Testis (tissue), 3 donors: ENCODE results near the gene CPXM2. TPM values are rescaled to one million over a fixed set of nuclear protein-coding genes. Genes with fewer than 3 reads are reported as not detected.

Source experiments
- DNase-seq: peaks from one replicate; pipeline ENCODE4 v3.0.0-alpha.2; 2019
- H3K27ac ChIP-seq, 2 donors: fragments of 200-600 bp; sonication (generic); one replicate each; pipeline ENCODE4 v1.5.1; 2019
- H3K27me3 ChIP-seq: fragments of 200-600 bp; sonication (generic); one replicate; pipeline ENCODE4 v1.5.1; 2019
- H3K36me3 ChIP-seq: fragments of 200-600 bp; sonication (generic); one replicate; pipeline ENCODE4 v1.5.1; 2017; ENCODE audit warnings: low read depth; ENCODE audit errors: missing control alignments
- H3K4me1 ChIP-seq: fragments of 200-600 bp; sonication (generic); one replicate; pipeline ENCODE4 v1.5.1; 2019
- H3K4me3 ChIP-seq, 2 donors: fragments of 200-600 bp; sonication (generic); one replicate each; pipeline ENCODE4 v1.5.1; 2017 to 2019
- H3K9me3 ChIP-seq: fragments of 200-600 bp; sonication (generic); one replicate; pipeline ENCODE4 v1.5.1; 2017
- CTCF ChIP-seq, 3 experiments: fragments of 450-650 bp in 2 of 3; fragments of 200-600 bp in 1 of 3; sonication (generic) in 1 of 3; IDR thresholded peaks; one replicate each; pipeline ENCODE4 v1.5.1; 2016 to 2019; ENCODE audit warnings: antibody characterized with exemption in 3 of 3, mild to moderate bottlenecking in 2 of 3, moderate library complexity in 1 of 3
- POLR2A ChIP-seq: fragments of 450-650 bp; IDR thresholded peaks from one replicate; pipeline ENCODE4 v1.6.1; 2017; ENCODE audit warnings: antibody characterized with exemption, mild to moderate bottlenecking, moderate library complexity
- WGBS, 2 donors: methylation state at CpG; one replicate each; pipeline ENCODE4 v1.1.5; 2018; 5-methylcytosine and 5-hydroxymethylcytosine counted together
- intact Hi-C: fragments of 100-400 bp; cut with DNase I; formaldehyde crosslinking; loops from one replicate; pipeline ENCODE4 v1.15.1; 2023; ENCODE audit warnings: low total_unique reads
- polyA plus RNA-seq: library from polyadenylated mRNA; stranded (reverse); fragments of 350-450 nt; fragmentation: Illumina TruSeq; extraction: RNeasy Lipid Tissue Mini Kit (QIAGEN cat#74804); gene quantifications from one replicate; pipeline ENCODE4 v1.2.3, GENCODE V29; 2014; ENCODE audit warnings: low read depth, low replicate concordance; ENCODE audit not compliant: insufficient read depth
- total RNA-seq, 2 donors: library from RNA; depleted of rRNA; stranded (reverse); fragments of >200 nt; gene quantifications; one replicate each; pipeline ENCODE4 v1.2.3, GENCODE V29; 2016

The CPXM2 gene
- total and polyA plus RNA-seq, 3 donors from 2014 or later, result 16.0 to 40.0 (median 17.5) TPM

GRCh38 chr10:123841115-123841514 is 50.5 kb downstream of the CPXM2 start:
- DNase-seq, result no peak
- TF ChIP-seq POLR2A (no peak), CTCF (IDR thresholded peaks at IDR 0.05) (no peak)
- Histone ChIP-seq H3K9me3 (no peaks in the 10 kb centered on the region), H3K36me3 (no peaks in the 10 kb centered on the region), H3K27me3 (no peaks in the 10 kb centered on the region), H3K4me1 (no peaks in the 10 kb centered on the region), H3K4me3 (no peak overlapping the region), H3K27ac (no peak overlapping the region)
- intact Hi-C loops, result no loop called here
- WGBS, 2 donors, result 92 to 96% methylated on average over 9 of the region's 9 CpGs

- no peak overlapping the region for H3K4me3 ChIP-seq
- H3K36me3 ChIP-seq, result no peaks in the 10 kb centered on the region
- DNase-seq, result no peak
- H3K27ac ChIP-seq, result no peak overlapping the region
- no peaks in the 10 kb centered on the region for H3K9me3 ChIP-seq
- no peak for TF ChIP-seq POLR2A
- no peak for TF ChIP-seq CTCF (IDR thresholded peaks at IDR 0.05)
- intact Hi-C loops, result no loop called here
- 87 to 90% methylated on average over 4 of the region's 4 CpGs for WGBS, 2 donors
- H3K4me1 ChIP-seq, result no peaks in the 10 kb centered on the region
- no peaks in the 10 kb centered on the region for H3K27me3 ChIP-seq
These were observed 50.9 kb downstream of the CPXM2 start for GRCh38 chr10:123840714-123841113.

GRCh38 chr10:123838596-123839310 is 52.9 kb downstream of the CPXM2 start:
- intact Hi-C loops, result no loop called here
- no peak for DNase-seq
- Histone ChIP-seq H3K36me3 (no peaks in the 10 kb centered on the region), H3K4me3 (no peak overlapping the region), H3K4me1 (no peaks in the 10 kb centered on the region), H3K27me3 (no peaks in the 10 kb centered on the region), H3K9me3 (no peaks in the 10 kb centered on the region), H3K27ac (no peak overlapping the region)
- TF ChIP-seq POLR2A, result no peak
- TF ChIP-seq CTCF (IDR thresholded peaks at IDR 0.05), result no peak
- 89 to 91% methylated on average over 11 to 13 of the region's 13 CpGs for WGBS, 2 donors

- H3K4me1 ChIP-seq, result no peaks in the 10 kb centered on the region
These were observed 53.9 kb downstream of the CPXM2 start for GRCh38 chr10:123837756-123838155.

More at GRCh38 chr10:123837756-123838155, 53.9 kb downstream of the CPXM2 start:
- 93 to 94% methylated on average over 6 of the region's 6 CpGs for WGBS, 2 donors
- intact Hi-C loops, result no loop called here
- H3K9me3 ChIP-seq, result no peaks in the 10 kb centered on the region
- DNase-seq, result no peak
- no peak overlapping the region for H3K4me3 ChIP-seq
- TF ChIP-seq POLR2A, result no peak
- no peak for TF ChIP-seq CTCF (IDR thresholded peaks at IDR 0.05)
- H3K27me3 ChIP-seq, result no peaks in the 10 kb centered on the region
- H3K36me3 ChIP-seq, result no peaks in the 10 kb centered on the region
- H3K27ac ChIP-seq, result no peak overlapping the region
